Measurements from ENCODE around the gene GPR158.

GPR158 gene

DNA sequence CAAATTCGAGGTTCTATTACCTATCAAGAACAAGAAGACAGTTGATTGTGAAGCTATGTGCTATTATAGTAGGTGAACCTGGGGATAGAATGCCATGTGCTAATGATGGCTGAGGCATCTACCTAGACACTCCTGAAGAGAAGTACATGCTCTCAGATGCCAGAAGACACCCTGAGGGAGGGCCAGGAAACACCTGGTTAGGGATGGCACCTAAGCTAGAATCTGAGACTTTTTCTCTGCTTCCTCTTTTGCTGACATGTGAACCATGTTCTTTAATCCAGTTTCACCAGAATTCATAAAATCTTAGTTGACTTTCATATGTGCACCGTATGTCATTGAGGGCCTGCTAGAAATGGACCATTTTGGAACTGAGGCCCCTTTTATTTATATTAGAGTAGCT lies 242.8 kb downstream of the GPR158 start:
- no peak for DNase-seq

- no peak for DNase-seq
These were observed 251.0 kb downstream of the GPR158 start for GRCh38 chr10:25425776-25426175.

- DNase-seq = no peak
These were observed 261.6 kb downstream of the GPR158 start for GRCh38 chr10:25436431-25436830.

- DNase-seq = no peak
These were observed 266.5 kb downstream of the GPR158 start for GRCh38 chr10:25441270-25441669.

- DNase-seq = no peak
These were observed 269.5 kb downstream of the GPR158 start for GRCh38 chr10:25444266-25444665.

DNA sequence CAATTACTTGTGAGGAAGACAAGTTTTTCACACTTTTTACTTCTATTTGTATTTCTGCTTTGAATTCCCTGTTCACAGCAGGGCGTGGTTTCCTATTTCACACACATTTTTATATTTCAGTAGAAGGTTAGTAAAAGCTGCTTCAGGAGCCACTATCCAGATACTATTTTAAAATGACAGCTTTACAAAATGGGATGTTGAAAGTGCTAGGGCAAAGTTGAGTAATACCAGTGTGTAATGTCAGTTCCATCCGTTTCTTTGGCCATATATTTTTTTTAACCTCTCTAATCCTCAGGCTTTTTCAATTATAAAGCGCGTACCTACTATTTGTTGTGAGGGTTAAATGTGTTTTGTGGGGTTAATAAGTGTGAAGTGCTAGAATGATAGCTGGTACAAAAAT lies 276.6 kb downstream of the GPR158 start:
- DNase-seq = no peak

- DNase-seq = no peak
These were observed 278.8 kb downstream of the GPR158 start for GRCh38 chr10:25453619-25454018.

DNA sequence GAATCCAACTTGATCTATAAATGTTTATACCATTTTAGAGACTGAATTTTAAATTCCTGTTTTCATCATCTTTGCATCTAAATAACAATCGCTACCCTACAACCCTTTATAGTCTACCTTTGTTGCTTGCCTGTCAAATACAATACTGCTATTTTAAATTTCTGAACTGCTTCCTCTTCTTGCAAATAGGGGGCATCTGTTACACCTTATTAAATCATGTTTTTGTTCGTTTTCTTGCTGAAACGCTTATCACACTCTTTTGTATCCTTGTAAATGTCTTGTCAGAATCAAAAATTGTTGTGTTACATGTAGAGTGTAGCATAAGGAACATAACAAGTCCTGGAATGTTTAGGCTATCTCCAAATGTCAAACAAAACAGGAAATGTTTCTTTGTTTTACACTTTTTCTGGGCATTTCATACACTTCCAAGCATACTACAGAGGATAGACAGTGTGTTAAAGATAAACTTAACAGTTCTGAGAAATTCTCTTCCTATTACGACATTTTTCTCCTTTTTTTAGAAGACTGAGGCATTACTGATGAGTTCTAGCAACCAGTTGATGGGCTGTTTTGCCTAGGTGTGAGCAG lies 281.3 kb downstream of the GPR158 start:
- DNase-seq = no peak

GRCh38 chr10:25457552-25457951 lies 282.8 kb downstream of the GPR158 start:
- DNase-seq = no peak

GRCh38 chr10:25465582-25466372 lies 291.0 kb downstream of the GPR158 start:
- DNase-seq = no peak

- DNase-seq = no peak
These were observed 293.1 kb downstream of the GPR158 start for GRCh38 chr10:25467881-25468280.

GRCh38 chr10:25481467-25481866 lies 306.7 kb downstream of the GPR158 start:
- DNase-seq = no peak

- no peak for DNase-seq
These were observed 309.2 kb downstream of the GPR158 start for GRCh38 chr10:25483999-25484398.

- DNase-seq = no peak
These were observed 312.5 kb downstream of the GPR158 start for GRCh38 chr10:25487266-25487665.

GRCh38 chr10:25492040-25492439 lies 317.2 kb downstream of the GPR158 start:
- no peak for DNase-seq

DNA sequence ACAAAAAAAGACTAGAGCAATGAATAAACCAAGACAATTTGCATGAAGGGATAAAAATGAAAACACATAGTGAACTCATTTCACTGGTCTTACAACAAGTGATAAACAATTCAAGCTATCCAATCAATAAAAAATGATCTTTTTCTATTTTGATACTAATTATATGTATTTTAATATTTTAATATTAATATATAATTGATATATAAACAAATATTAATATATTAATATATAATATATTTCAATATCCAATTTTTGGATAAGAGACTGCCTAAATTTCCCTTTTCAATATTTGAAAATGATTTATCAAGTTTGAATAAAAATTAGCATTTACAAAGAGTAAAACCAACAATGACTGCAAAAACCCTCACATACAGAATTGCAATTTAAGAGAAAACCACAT lies 317.9 kb downstream of the GPR158 start:
- DNase-seq = no peak

DNA sequence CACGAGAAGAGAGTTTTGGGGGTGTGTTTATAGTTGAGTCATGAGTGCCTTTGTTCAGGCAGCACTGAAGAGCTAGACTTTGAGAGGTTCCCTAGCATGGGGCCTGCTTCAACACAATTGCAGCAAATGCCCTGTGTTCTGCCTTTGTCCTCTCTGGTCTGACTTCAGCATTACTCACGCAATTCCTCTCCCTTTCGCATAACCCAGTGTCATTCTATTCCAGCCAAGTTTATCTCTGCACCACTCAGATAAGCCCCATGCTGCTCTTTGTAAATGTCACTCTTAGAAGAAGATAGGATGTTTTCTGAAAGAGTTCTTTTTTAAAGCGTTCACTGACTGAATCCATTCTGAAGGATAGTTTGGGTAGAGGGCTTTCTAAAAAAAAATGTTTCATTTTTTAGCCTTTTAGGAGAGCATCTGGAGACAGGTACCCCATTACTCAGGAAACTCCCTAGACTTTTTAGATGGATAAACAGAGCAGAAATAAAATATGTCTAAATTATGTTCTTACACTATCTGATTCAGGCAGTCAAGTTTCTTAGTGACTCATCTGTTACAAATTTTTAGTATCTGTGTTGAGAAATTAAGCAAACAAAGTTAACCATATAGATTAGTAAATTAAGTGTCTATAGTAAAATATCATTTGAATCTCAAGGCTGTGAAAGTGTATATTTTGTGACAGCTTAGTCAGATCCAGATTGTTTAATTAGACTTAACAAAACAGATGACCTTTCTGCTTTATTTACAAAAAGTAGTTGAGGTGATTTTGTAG lies 318.5 kb downstream of the GPR158 start:
- DNase-seq = no peak

DNA sequence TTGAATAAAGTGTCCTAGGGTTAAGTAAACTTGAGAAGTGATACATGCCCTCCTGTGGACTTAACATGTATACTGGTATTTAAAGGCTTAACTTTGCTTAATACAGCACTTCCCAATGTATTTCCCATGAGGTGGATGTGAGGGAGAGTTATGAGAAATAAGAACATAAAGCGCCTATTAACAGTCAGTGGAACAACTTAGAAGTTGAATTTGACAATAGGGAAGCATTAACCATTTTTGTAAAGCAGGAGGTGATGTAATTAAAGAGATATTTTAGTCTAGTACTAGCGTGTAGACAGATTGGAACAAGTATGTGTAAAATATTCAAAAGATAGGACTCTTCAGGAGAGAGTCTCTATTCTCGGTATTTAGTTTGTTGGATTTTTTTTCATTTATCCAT lies 322.4 kb downstream of the GPR158 start:
- no peak for DNase-seq

- no peak for DNase-seq
These were observed 323.8 kb downstream of the GPR158 start for GRCh38 chr10:25498645-25499044.

DNA sequence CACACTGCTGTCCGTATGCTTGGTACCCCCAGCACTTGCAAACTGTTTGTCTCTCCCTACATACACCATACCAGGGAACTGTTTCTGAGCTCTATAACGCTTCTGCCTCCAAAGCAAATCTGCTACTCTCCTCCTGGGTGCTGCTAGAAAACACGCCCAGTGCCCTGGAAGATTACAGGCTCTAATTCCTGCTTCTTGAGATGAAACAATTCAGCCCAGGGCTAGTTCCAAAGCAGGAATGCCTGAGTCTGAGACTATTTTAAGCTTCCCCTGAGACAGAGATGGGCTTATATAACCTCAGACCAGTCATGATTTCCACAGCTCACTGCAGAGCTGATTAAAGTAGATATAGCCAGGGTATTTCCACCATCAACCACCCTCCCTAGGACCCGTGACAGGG lies 327.1 kb downstream of the GPR158 start:
- DNase-seq = no peak

DNA sequence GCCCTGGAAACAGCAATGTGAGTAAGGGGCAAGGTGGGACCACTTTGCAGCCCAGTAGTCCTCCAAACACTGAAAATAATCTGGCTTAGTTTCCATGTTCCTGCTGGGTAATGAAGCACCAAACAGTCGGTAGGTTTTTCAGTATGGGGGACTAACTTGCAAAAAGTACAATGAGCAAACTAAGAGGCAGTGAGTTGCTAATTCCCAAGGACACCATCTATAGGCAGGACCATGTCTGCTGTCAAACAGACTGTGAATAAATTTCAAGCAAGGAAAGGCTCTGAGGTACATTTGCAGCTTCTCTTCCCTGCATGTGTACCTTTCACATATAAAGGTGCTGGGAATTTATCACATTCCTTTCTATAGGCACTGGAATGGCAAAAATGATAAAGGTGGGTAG lies 327.7 kb downstream of the GPR158 start:
- no peak for DNase-seq

DNA sequence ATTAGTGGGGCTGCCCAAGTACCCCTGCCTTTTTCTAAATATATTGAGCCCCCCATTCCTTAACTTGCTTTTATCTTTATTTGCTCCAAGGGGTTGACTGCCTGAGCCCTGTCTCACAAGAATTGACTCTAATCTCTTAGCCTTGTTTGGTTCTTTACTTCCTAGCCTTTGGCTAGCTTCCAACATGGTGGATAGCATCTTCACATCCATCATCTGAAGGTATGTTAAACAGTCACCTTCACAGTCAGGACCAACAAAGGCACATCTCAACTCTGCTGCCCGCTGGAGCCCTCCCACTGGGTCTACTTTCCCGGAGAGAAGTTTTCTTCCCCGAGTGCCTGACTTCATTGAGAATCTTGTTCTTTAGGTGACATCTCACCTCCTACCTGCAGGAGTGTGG lies 329.5 kb downstream of the GPR158 start:
- no peak for DNase-seq

- no peak for DNase-seq
These were observed 330.0 kb downstream of the GPR158 start for GRCh38 chr10:25504838-25505237.

DNA sequence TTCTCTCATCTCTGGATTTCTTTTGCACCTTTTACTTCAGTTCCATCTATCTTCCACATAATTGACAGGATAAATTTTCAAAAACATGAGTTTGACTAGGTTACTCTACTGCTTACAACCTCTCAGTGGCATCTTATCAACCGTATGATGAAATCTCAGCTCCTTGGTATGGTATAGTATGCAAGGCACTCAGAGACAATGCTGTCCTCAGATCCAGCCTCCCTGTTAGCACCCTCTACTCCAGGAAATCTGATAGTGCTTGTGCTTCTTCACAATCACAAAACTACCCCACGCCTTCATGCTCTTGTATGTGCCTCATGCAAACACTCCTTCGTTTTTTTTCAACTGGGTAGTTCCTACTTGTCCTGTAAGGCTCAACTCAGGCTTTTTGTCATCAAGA lies 330.7 kb downstream of the GPR158 start:
- no peak for DNase-seq
